Lower leg skin (tissue), 4 donors: ENCODE results near the gene SMCR8. TPM values are rescaled to one million over a fixed set of nuclear protein-coding genes. Genes with fewer than 3 reads are reported as not detected.
"Not testable (repeated sequence)": the region's sequence is repeated elsewhere in the genome, so short reads cannot be mapped to it uniquely, and the experiment has no call there.

Experiments used
- DNase-seq, 2 donors: peaks; one replicate each; pipeline ENCODE4 v3.0.0-alpha.2; 2019; ENCODE audit warnings: low spot score in 2 of 2
- H3K4me3 ChIP-seq: fragments of 200-600 bp; sonication (generic); 2 replicates; pipeline ENCODE4 v1.5.1; 2017; ENCODE audit warnings: mild to moderate bottlenecking, low read depth; ENCODE audit not compliant: poor library complexity, severe bottlenecking
- CTCF ChIP-seq, 3 donors: fragments of 450-650 bp; IDR thresholded peaks; one replicate each; pipeline ENCODE4 v1.5.1; 2016; ENCODE audit warnings: antibody characterized with exemption in 3 of 3, mild to moderate bottlenecking in 3 of 3, moderate library complexity in 2 of 3
- POLR2A ChIP-seq, 2 donors: fragments of 450-650 bp; IDR thresholded peaks; one replicate each; pipeline ENCODE4 v1.6.1; 2016 to 2017; ENCODE audit warnings: antibody characterized with exemption in 2 of 2, mild to moderate bottlenecking in 1 of 2, moderate library complexity in 1 of 2
- WGBS, 2 donors: methylation state at CpG; one replicate each; pipeline ENCODE4 v1.1.5; 2018; 5-methylcytosine and 5-hydroxymethylcytosine counted together
- intact Hi-C: fragments of 100-400 bp; cut with DNase I; formaldehyde crosslinking; loops from one replicate; pipeline ENCODE4 v1.15.0; 2023; ENCODE audit warnings: low total_unique reads
- microRNA-seq, 2 donors: library from miRNA; unstranded; fragments of <30 nt; microRNA quantifications; one replicate each; pipeline ENCODE4, GENCODE V29; 2016; ENCODE audit warnings: borderline replicate concordance in 2 of 2, borderline number of aligned reads in 1 of 2
- total RNA-seq, 4 donors: library from RNA; depleted of rRNA; stranded (reverse); fragments of >200 nt; gene quantifications; one replicate each; pipeline ENCODE4 v1.1.0, GENCODE V29; 2016

The SMCR8 gene
- total RNA-seq, 4 donors from 2014 or later: 14.0 to 23.7 (median 18.4) TPM

- no peak for DNase-seq
- intact Hi-C loops: no loop called here
- H3K4me3 ChIP-seq: no peak overlapping the region
- TF ChIP-seq POLR2A (IDR thresholded peaks at IDR 0.05): no peak
- no peak for TF ChIP-seq CTCF (IDR thresholded peaks at IDR 0.05)
- WGBS, 2 donors: 82 to 87% methylated on average over 6 of the region's 6 CpGs
These were observed 49.1 kb downstream of the SMCR8 start for GRCh38 chr17:18364166-18364565.

- no peak overlapping the region for H3K4me3 ChIP-seq
- WGBS, 2 donors: 70 to 82% methylated on average over 8 of the region's 8 CpGs
- no peak for TF ChIP-seq POLR2A (IDR thresholded peaks at IDR 0.05)
- TF ChIP-seq CTCF (IDR thresholded peaks at IDR 0.05): no peak
- DNase-seq: no peak
- intact Hi-C loops: no loop called here
These were observed 53.9 kb downstream of the SMCR8 start for GRCh38 chr17:18368946-18369345.

GRCh38 chr17:18370761-18371160 is 55.7 kb downstream of the SMCR8 start:
- H3K4me3 ChIP-seq: no peak overlapping the region
- intact Hi-C loops: no loop called here
- TF ChIP-seq CTCF (IDR thresholded peaks at IDR 0.05): no peak
- no peak for TF ChIP-seq POLR2A (IDR thresholded peaks at IDR 0.05)
- DNase-seq: no peak
- 75 to 79% methylated on average over 5 of the region's 5 CpGs for WGBS, 2 donors

GRCh38 chr17:18371455-18371854 is 56.4 kb downstream of the SMCR8 start:
- intact Hi-C loops: no loop called here
- WGBS, 2 donors: 60 to 71% methylated on average over 7 of the region's 7 CpGs
- TF ChIP-seq POLR2A (IDR thresholded peaks at IDR 0.05) (no peak), CTCF (IDR thresholded peaks at IDR 0.05) (no peak)
- no peak for DNase-seq
- H3K4me3 ChIP-seq: no peak overlapping the region

- 68 to 70% methylated on average over 6 of the region's 6 CpGs for WGBS, 2 donors
- DNase-seq, H3K4me3 ChIP-seq, intact Hi-C loops: not testable (repeated sequence)
These were observed 58.1 kb downstream of the SMCR8 start for GRCh38 chr17:18373181-18373580.

GRCh38 chr17:18374216-18374615 is 59.1 kb downstream of the SMCR8 start:
- 81 to 82% methylated on average over 7 of the region's 7 CpGs for WGBS, 2 donors
- TF ChIP-seq CTCF (IDR thresholded peaks at IDR 0.05): no peak
- no peak for TF ChIP-seq POLR2A (IDR thresholded peaks at IDR 0.05)
- H3K4me3 ChIP-seq: no peak overlapping the region
- intact Hi-C loops: no loop called here
- no peak for DNase-seq

Small RNA genes lying within 50 kb of the gene (microRNA-seq; reads per million reads assigned to microRNA genes)
- gene MIR6778: 0 reads per million in 2 donors

Other genes with a start within 250 kb of the SMCR8 start
- 10 to 100 TPM; 33.5 to 44.5 (median 37.4) TPM for gene DRG2, start 227.3 kb upstream of the SMCR8 start, total RNA-seq
- gene MYO15A, start 206.5 kb upstream of the SMCR8 start, total RNA-seq: under 1 TPM; 0.30 to 0.68 (median 0.50) TPM
- 10 to 100 TPM; 56.0 to 87.2 (median 76.4) TPM for gene ALKBH5, start 131.5 kb upstream of the SMCR8 start, total RNA-seq
- 10 to 100 TPM; 24.5 to 32.7 (median 29.3) TPM for gene LLGL1, start 89.7 kb upstream of the SMCR8 start, total RNA-seq
- 100 to 1,000 TPM; 202 to 292 (median 238) TPM for gene FLII, start 56.6 kb upstream of the SMCR8 start, total RNA-seq
- gene MIEF2, start 54.6 kb upstream of the SMCR8 start, total RNA-seq: 10 to 100 TPM; 24.3 to 57.7 (median 34.2) TPM
- 10 to 100 TPM; 18.7 to 46.4 (median 28.4) TPM for gene TOP3A, start 299 bp upstream of the SMCR8 start, total RNA-seq
- gene SHMT1, start 48.3 kb downstream of the SMCR8 start, total RNA-seq: 10 to 100 TPM; 49.2 to 63.8 (median 54.6) TPM
- 10 to 100 TPM in 1 of 4 donors, 1 to 10 TPM in 3; 4.4 to 19.9 (median 5.2) TPM for gene EVPLL, start 62.5 kb downstream of the SMCR8 start, total RNA-seq
- under 1 TPM in 3 of 4 donors, not detected in 1; 0.30 to 0.76 (median 0.30) TPM for gene LGALS9C, start 161.5 kb downstream of the SMCR8 start, total RNA-seq